Measurements from ENCODE around the gene INPP5B.
A peak's percentile ranks its signal among the peaks of the same experiment; 100 is the strongest.
"Not testable (repeated sequence)": the region's sequence is repeated elsewhere in the genome, so short reads cannot be mapped to it uniquely, and the experiment has no call there.

INPP5B gene

GRCh38 chr1:37975083-37975482 is 28.2 kb upstream of the INPP5B start:
- not testable (repeated sequence) for H3K4me1 ChIP-seq (ENCODE audit: low read length); H3K9me3 ChIP-seq (ENCODE audit: insufficient read depth, low read length); H3K4me3 ChIP-seq (ENCODE audit: low read length); H3K27ac ChIP-seq (ENCODE audit: low read length); H3K4me2 ChIP-seq (ENCODE audit: low read length); H2AFZ ChIP-seq (ENCODE audit: low read depth, low read length); H4K20me1 ChIP-seq (ENCODE audit: insufficient read depth, low read length); H3K9ac ChIP-seq (ENCODE audit: low read length); H3K27me3 ChIP-seq (ENCODE audit: low read depth, low read length); H3K79me2 ChIP-seq (ENCODE audit: low read length)
- TF ChIP-seq CTCF (IDR thresholded peaks at IDR 0.05; ENCODE audit: low read depth, low read length): peak; percentile 42
- peaks cover 26% of the 10 kb centered on the region for H3K36me3 ChIP-seq (replicated peaks; ENCODE audit: low read depth, low read length)

GRCh38 chr1:37974567-37974966 is 27.7 kb upstream of the INPP5B start:
- H3K27me3 ChIP-seq (ENCODE audit: low read depth, low read length): no peaks in the 10 kb centered on the region
- no peaks in the 10 kb centered on the region for H4K20me1 ChIP-seq (ENCODE audit: insufficient read depth, low read length)
- H3K4me2 ChIP-seq (ENCODE audit: low read length): no peak overlapping the region
- H3K4me3 ChIP-seq (ENCODE audit: low read length): no peak overlapping the region
- no peak overlapping the region for H3K27ac ChIP-seq (ENCODE audit: low read length)
- peaks cover 22% of the 10 kb centered on the region for H3K36me3 ChIP-seq (replicated peaks; ENCODE audit: low read depth, low read length)
- H2AFZ ChIP-seq (ENCODE audit: low read depth, low read length): no peak overlapping the region
- H3K79me2 ChIP-seq (ENCODE audit: low read length): no peaks in the 10 kb centered on the region; the same call in 1 of the 2 replicates
- H3K9ac ChIP-seq (ENCODE audit: low read length): no peak overlapping the region
- H3K9me3 ChIP-seq (ENCODE audit: insufficient read depth, low read length): no peaks in the 10 kb centered on the region
- H3K4me1 ChIP-seq (ENCODE audit: low read length): no peaks in the 10 kb centered on the region
- TF ChIP-seq CTCF (IDR thresholded peaks at IDR 0.05; ENCODE audit: low read depth, low read length) (no peak), EZH2phosphoT487 (IDR thresholded peaks at IDR 0.05; ENCODE audit: low read depth) (no peak)

DNA sequence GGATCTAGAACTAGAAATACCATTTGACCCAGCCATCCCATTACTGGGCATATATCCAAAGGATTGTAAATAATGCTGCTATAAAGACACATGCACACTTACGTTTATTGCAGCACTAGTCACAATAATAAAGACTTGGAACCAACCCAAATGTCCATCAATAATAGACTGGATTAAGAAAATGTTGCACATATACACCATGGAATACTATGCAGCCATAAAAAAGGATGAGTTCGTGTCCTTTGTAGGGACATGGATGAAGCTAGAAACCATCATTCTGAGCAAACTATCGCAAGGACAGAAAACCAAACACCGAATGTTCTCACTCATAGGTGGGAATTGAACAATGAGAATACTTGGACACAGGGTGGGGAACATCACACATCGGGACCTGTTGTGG is 26.8 kb upstream of the INPP5B start:
- H3K4me1 ChIP-seq (ENCODE audit: low read length); H3K27me3 ChIP-seq (ENCODE audit: low read depth, low read length); H3K4me3 ChIP-seq (ENCODE audit: low read length); H2AFZ ChIP-seq (ENCODE audit: low read depth, low read length); H3K9me3 ChIP-seq (ENCODE audit: insufficient read depth, low read length); H3K4me2 ChIP-seq (ENCODE audit: low read length); H3K27ac ChIP-seq (ENCODE audit: low read length); H3K79me2 ChIP-seq (ENCODE audit: low read length); H4K20me1 ChIP-seq (ENCODE audit: insufficient read depth, low read length); H3K9ac ChIP-seq (ENCODE audit: low read length): not testable (repeated sequence)
- peaks cover 26% of the 10 kb centered on the region for H3K36me3 ChIP-seq (replicated peaks; ENCODE audit: low read depth, low read length)

GRCh38 chr1:37965301-37965700 is 18.4 kb upstream of the INPP5B start:
- Histone ChIP-seq H4K20me1 (ENCODE audit: insufficient read depth, low read length) (no peaks in the 10 kb centered on the region), H3K36me3 (replicated peaks; ENCODE audit: low read depth, low read length) (peaks cover 13% of the 10 kb centered on the region), H3K27me3 (ENCODE audit: low read depth, low read length) (no peaks in the 10 kb centered on the region), H3K9ac (ENCODE audit: low read length) (no peak overlapping the region), H3K9me3 (ENCODE audit: insufficient read depth, low read length) (no peaks in the 10 kb centered on the region), H2AFZ (ENCODE audit: low read depth, low read length) (no peak overlapping the region), H3K4me1 (ENCODE audit: low read length) (no peaks in the 10 kb centered on the region), H3K79me2 (ENCODE audit: low read length) (no peaks in the 10 kb centered on the region), H3K4me3 (ENCODE audit: low read length) (no peak overlapping the region), H3K4me2 (ENCODE audit: low read length) (no peak overlapping the region), H3K27ac (ENCODE audit: low read length) (no peak overlapping the region)
- TF ChIP-seq EZH2phosphoT487 (IDR thresholded peaks at IDR 0.05; ENCODE audit: low read depth) (no peak), CTCF (IDR thresholded peaks at IDR 0.05; ENCODE audit: low read depth, low read length) (no peak)

- H3K27me3 ChIP-seq (ENCODE audit: low read depth, low read length); H3K27ac ChIP-seq (ENCODE audit: low read length); H2AFZ ChIP-seq (ENCODE audit: low read depth, low read length); H3K79me2 ChIP-seq (ENCODE audit: low read length); H4K20me1 ChIP-seq (ENCODE audit: insufficient read depth, low read length); H3K9me3 ChIP-seq (ENCODE audit: insufficient read depth, low read length); H3K4me2 ChIP-seq (ENCODE audit: low read length); H3K4me3 ChIP-seq (ENCODE audit: low read length); H3K9ac ChIP-seq (ENCODE audit: low read length); H3K4me1 ChIP-seq (ENCODE audit: low read length): not testable (repeated sequence)
- H3K36me3 ChIP-seq (replicated peaks; ENCODE audit: low read depth, low read length): peaks cover 15% of the 10 kb centered on the region
These were observed 17.3 kb upstream of the INPP5B start for GRCh38 chr1:37964106-37964505.
